Measurements from ENCODE around the gene CCDC28B.

DNA sequence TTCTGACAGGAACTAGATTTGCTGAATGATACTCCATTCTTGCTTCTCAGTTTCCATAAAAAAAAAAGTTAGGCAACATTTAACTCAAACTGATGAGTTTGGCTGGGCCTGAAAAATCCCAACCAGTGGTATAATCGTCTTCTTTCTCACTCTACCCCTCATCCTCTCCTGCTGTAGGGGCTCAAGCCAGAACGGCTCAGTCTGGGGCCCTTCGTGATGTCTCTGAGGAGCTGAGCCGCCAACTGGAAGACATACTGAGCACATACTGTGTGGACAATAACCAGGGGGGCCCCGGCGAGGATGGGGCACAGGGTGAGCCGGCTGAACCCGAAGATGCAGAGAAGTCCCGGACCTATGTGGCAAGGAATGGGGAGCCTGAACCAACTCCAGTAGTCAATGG, 19.3 kb upstream of the CCDC28B start:
- TF ChIP-seq POLR2AphosphoS5 (IDR thresholded peaks at IDR 0.05; ENCODE audit: low read depth, low read length) (no peak), POLR2A (IDR thresholded peaks at IDR 0.05; ENCODE audit: low read depth, low read length) (no peak)
